ENCODE measurements around the gene KIF19.

KIF19 gene

GRCh38 chr17:74362810-74363498 lies 36.9 kb downstream of the KIF19 start:
- DNase-seq (ENCODE audit: low read depth): no peak

- DNase-seq (ENCODE audit: low read depth): no peak
These were observed 41.2 kb downstream of the KIF19 start, which contains the start of gene GPR142 for GRCh38 chr17:74367206-74367605. GPR142 (plus strand) TSS chr17:74367506; CDS start chr17:74369541, 2,035 bp downstream.

GRCh38 chr17:74368341-74369081 lies 42.5 kb downstream of the KIF19 start:
- DNase-seq (ENCODE audit: low read depth): peak; percentile 27

- no peak for DNase-seq (ENCODE audit: low read depth)
These were observed 43.2 kb downstream of the KIF19 start for GRCh38 chr17:74369221-74369620.

GRCh38 chr17:74369665-74370490 lies 43.9 kb downstream of the KIF19 start:
- DNase-seq (ENCODE audit: low read depth): no peak

GRCh38 chr17:74371653-74372147 lies 45.7 kb downstream of the KIF19 start:
- DNase-seq (ENCODE audit: low read depth): no peak

- no peak for DNase-seq (ENCODE audit: low read depth)
These were observed 46.4 kb downstream of the KIF19 start for GRCh38 chr17:74372426-74372825.

GRCh38 chr17:74373838-74374606 lies 48.0 kb downstream of the KIF19 start:
- DNase-seq (ENCODE audit: low read depth): no peak

GRCh38 chr17:74374858-74375257 lies 48.8 kb downstream of the KIF19 start:
- no peak for DNase-seq (ENCODE audit: low read depth)

GRCh38 chr17:74379495-74380085 lies 53.6 kb downstream of the KIF19 start:
- peak; percentile 59 for DNase-seq (ENCODE audit: low read depth)

- no peak for DNase-seq (ENCODE audit: low read depth)
These were observed 54.3 kb downstream of the KIF19 start for GRCh38 chr17:74380086-74380958.

- DNase-seq (ENCODE audit: low read depth): no peak
These were observed 55.2 kb downstream of the KIF19 start for GRCh38 chr17:74380959-74381808.

GRCh38 chr17:74383141-74383540 lies 57.1 kb downstream of the KIF19 start:
- DNase-seq (ENCODE audit: low read depth): no peak

- no peak for DNase-seq (ENCODE audit: low read depth)
These were observed 59.2 kb downstream of the KIF19 start for GRCh38 chr17:74385201-74385600.

- peak; percentile 36 for DNase-seq (ENCODE audit: low read depth)
These were observed 60.4 kb downstream of the KIF19 start for GRCh38 chr17:74386386-74386785.

GRCh38 chr17:74387365-74388218 lies 61.6 kb downstream of the KIF19 start:
- DNase-seq (ENCODE audit: low read depth): no peak

- no peak for DNase-seq (ENCODE audit: low read depth)
These were observed 63.2 kb downstream of the KIF19 start for GRCh38 chr17:74389084-74389753.
